H9 (cell line): Measurements from ENCODE around the gene GRAP2. TPM values are rescaled to one million over a fixed set of nuclear protein-coding genes. Genes with fewer than 3 reads are reported as not detected.

Experiments used
- DNase-seq: peaks from one replicate; pipeline ENCODE4 v3.0.0-alpha.2; 2017
- H2AFZ ChIP-seq: one replicate; pipeline ENCODE4 v1.6.1; 2013; ENCODE audit warnings: mild to moderate bottlenecking, low read length, control low read depth, moderate library complexity
- H2AK5ac ChIP-seq: 2 replicates; pipeline ENCODE4 v1.6.1; 2013; ENCODE audit warnings: low read length, control low read depth, mixed read lengths; ENCODE audit not compliant: insufficient read length
- H2BK120ac ChIP-seq: one replicate; pipeline ENCODE4 v1.6.1; 2013; ENCODE audit warnings: low read depth, mild to moderate bottlenecking, low read length, control low read depth, inconsistent platforms; ENCODE audit not compliant: poor library complexity, severe bottlenecking
- H2BK12ac ChIP-seq: 2 replicates; pipeline ENCODE4 v1.6.1; 2013; ENCODE audit warnings: low read length, control low read depth, mixed read lengths, low read depth; ENCODE audit not compliant: insufficient read length
- H2BK15ac ChIP-seq: 2 replicates; pipeline ENCODE4 v1.6.1; 2013; ENCODE audit warnings: low read depth, low read length, control low read depth
- H2BK20ac ChIP-seq: one replicate; pipeline ENCODE4 v1.6.1; 2013; ENCODE audit warnings: low read depth, mild to moderate bottlenecking, low read length, control low read depth, inconsistent platforms; ENCODE audit not compliant: poor library complexity, severe bottlenecking
- H2BK5ac ChIP-seq: 2 replicates; pipeline ENCODE4 v1.6.1; 2013; ENCODE audit warnings: low read length, control low read depth, mixed read lengths; ENCODE audit not compliant: insufficient read length
- H3K14ac ChIP-seq: 2 replicates; pipeline ENCODE4 v1.6.1; 2013; ENCODE audit warnings: low read length, control low read depth; ENCODE audit not compliant: insufficient read depth
- H3K18ac ChIP-seq: 2 replicates; pipeline ENCODE4 v1.6.1; 2013; ENCODE audit warnings: low read depth, mild to moderate bottlenecking, mixed read lengths, low read length, control low read depth; ENCODE audit not compliant: insufficient read length
- H3K23ac ChIP-seq: 2 replicates; pipeline ENCODE4 v1.6.1; 2013; ENCODE audit warnings: low read length, control low read depth, mixed read lengths, low read depth; ENCODE audit not compliant: insufficient read length
- H3K23me2 ChIP-seq: 2 replicates; pipeline ENCODE4 v1.6.1; 2013; ENCODE audit warnings: low read depth, mild to moderate bottlenecking, mixed read lengths, low read length, control low read depth; ENCODE audit not compliant: insufficient read length, poor library complexity, severe bottlenecking
- H3K27ac ChIP-seq: 2 replicates; pipeline ENCODE4 v1.5.1; 2013; ENCODE audit warnings: low read length, control low read depth, mixed read lengths, low read depth; ENCODE audit not compliant: insufficient read length
- H3K27me3 ChIP-seq: 2 replicates; pipeline ENCODE4 v1.6.1; 2013; ENCODE audit warnings: low read length, control low read depth, inconsistent platforms; ENCODE audit not compliant: insufficient read depth
- H3K4ac ChIP-seq: 2 replicates; pipeline ENCODE4 v1.6.1; 2013; ENCODE audit warnings: low read depth, mild to moderate bottlenecking, control low read depth, inconsistent platforms, low read length, moderate library complexity
- H3K4me1 ChIP-seq: 2 replicates; pipeline ENCODE4 v1.6.1; 2013; ENCODE audit warnings: low read length, control low read depth, inconsistent platforms; ENCODE audit not compliant: insufficient read depth
- H3K4me2 ChIP-seq: 2 replicates; pipeline ENCODE4 v1.6.1; 2013; ENCODE audit warnings: low read length, control low read depth, mixed read lengths; ENCODE audit not compliant: insufficient read length, insufficient read depth
- H3K56ac ChIP-seq: 2 replicates; pipeline ENCODE4 v1.6.1; 2013; ENCODE audit warnings: low read depth, mild to moderate bottlenecking, mixed read lengths, low read length, control low read depth; ENCODE audit not compliant: insufficient read length
- H3K79me1 ChIP-seq: 2 replicates; pipeline ENCODE4 v1.6.1; 2013; ENCODE audit warnings: low read depth, mild to moderate bottlenecking, moderate library complexity, low read length, control low read depth, inconsistent platforms; ENCODE audit not compliant: insufficient read depth, poor library complexity, severe bottlenecking
- H3K79me2 ChIP-seq: 2 replicates; pipeline ENCODE4 v1.6.1; 2013; ENCODE audit warnings: low read length, control low read depth, inconsistent platforms; ENCODE audit not compliant: insufficient read depth
- H3K9ac ChIP-seq: 2 replicates; pipeline ENCODE4 v1.6.1; 2013; ENCODE audit warnings: low read length, control low read depth, mixed read lengths; ENCODE audit not compliant: insufficient read length; ENCODE audit errors: extremely low read depth
- H3K9me3 ChIP-seq: one replicate; pipeline ENCODE4 v1.6.1; 2013; ENCODE audit warnings: low read depth, low read length, inconsistent platforms; ENCODE audit not compliant: control insufficient read depth
- H3T11ph ChIP-seq: one replicate; pipeline ENCODE4 v1.6.1; 2013; ENCODE audit warnings: mild to moderate bottlenecking, low read length, control low read depth, inconsistent platforms
- H4K20me1 ChIP-seq: one replicate; pipeline ENCODE4 v1.6.1; 2013; ENCODE audit not compliant: control insufficient read depth, insufficient read length, insufficient read depth
- H4K5ac ChIP-seq: 2 replicates; pipeline ENCODE4 v1.6.1; 2013; ENCODE audit warnings: low read depth, mild to moderate bottlenecking, mixed read lengths, low read length, control low read depth; ENCODE audit not compliant: insufficient read length
- H4K8ac ChIP-seq: replicated peaks from 2 replicates; pipeline ENCODE4 v1.6.1; 2013; ENCODE audit warnings: low read length, control low read depth, mixed read lengths, low read depth; ENCODE audit not compliant: insufficient read length
- H4K91ac ChIP-seq: 2 replicates; pipeline ENCODE4 v1.6.1; 2013; ENCODE audit warnings: low read depth, mild to moderate bottlenecking, moderate library complexity, mixed read lengths, low read length, control low read depth; ENCODE audit not compliant: insufficient read length
- H3K27ac Mint-ChIP-seq, 3 experiments: 2 replicates in 2 of 3; 3 replicates in 1 of 3; pipeline ENCODE4 v1.8.0; 2020 to 2021; ENCODE audit warnings: mixed read lengths in 3 of 3, mild to moderate bottlenecking in 1 of 3, moderate library complexity in 1 of 3
- H3K27me3 Mint-ChIP-seq: 2 replicates; pipeline ENCODE4 v1.8.0; 2021; ENCODE audit warnings: low read depth, mild to moderate bottlenecking, moderate library complexity, mixed read lengths
- H3K36me3 Mint-ChIP-seq, 3 experiments: 2 replicates in 2 of 3; 3 replicates in 1 of 3; pipeline ENCODE4 v1.8.0; 2020 to 2021; ENCODE audit warnings: low read depth in 3 of 3, mixed read lengths in 3 of 3; ENCODE audit not compliant: insufficient read depth in 1 of 3
- H3K4me1 Mint-ChIP-seq, 2 experiments: 2 replicates each; pipeline ENCODE4 v1.8.0; 2020; ENCODE audit warnings: mixed read lengths in 2 of 2
- H3K4me3 Mint-ChIP-seq, 2 experiments: 2 replicates in 1 of 2; 3 replicates in 1 of 2; pipeline ENCODE4 v1.8.0; 2020 to 2021; ENCODE audit warnings: mild to moderate bottlenecking in 2 of 2, mixed read lengths in 2 of 2, moderate library complexity in 1 of 2
- H3K9me3 Mint-ChIP-seq, 2 experiments: 2 replicates in 1 of 2; 3 replicates in 1 of 2; pipeline ENCODE4 v1.8.0; 2020; ENCODE audit warnings: mild to moderate bottlenecking in 2 of 2, mixed read lengths in 2 of 2, moderate library complexity in 1 of 2
- CTCF ChIP-seq: fragments of 200-600 bp; sonication (generic); conservative IDR thresholded peaks from 3 replicates; pipeline ENCODE4 v1.8.0; 2021; ENCODE audit warnings: antibody characterized with exemption, mild to moderate bottlenecking
- WGBS: extraction: QIAGEN DNeasy Blood & Tissue Kit; methylation state at CpG from one replicate; pipeline ENCODE4 v1.1.7; 2013; ENCODE audit warnings: missing lambda C conversion rate, low lambda C conversion rate, mixed read lengths; ENCODE audit not compliant: insufficient read length; ENCODE audit errors: extremely low coverage; 5-methylcytosine and 5-hydroxymethylcytosine counted together
- total RNA-seq: library from RNA; stranded (reverse); gene quantifications from 2 replicates; pipeline ENCODE4 v1.2.1, GENCODE V29; 2021

Gene GRAP2
- total RNA-seq, 1 experiment from 2014 or later = not detected

- Histone ChIP-seq H3K79me2 (no peaks in the 10 kb centered on the region), H3K27me3 (no peaks in the 10 kb centered on the region), H2AK5ac (no peak overlapping the region), H3K18ac (no peak overlapping the region), H3K23ac (no peak overlapping the region), H2BK20ac (no peak overlapping the region), H3K27ac (no peak overlapping the region), H3K23me2 (no peaks in the 10 kb centered on the region), H3K9ac (no peak overlapping the region), H2BK12ac (no peak overlapping the region), H3T11ph (no peak overlapping the region), H2BK15ac (no peak overlapping the region), H4K5ac (no peak overlapping the region), H3K9me3 (no peaks in the 10 kb centered on the region), H2BK5ac (no peak overlapping the region), H3K56ac (no peak overlapping the region), H3K4me1 (no peaks in the 10 kb centered on the region), H3K14ac (no peak overlapping the region), H3K4ac (no peak overlapping the region), H2BK120ac (no peak overlapping the region), H4K8ac (no peak overlapping the region), H2AFZ (no peak overlapping the region), H4K20me1 (no peaks in the 10 kb centered on the region), H4K91ac (no peak overlapping the region), H3K4me2 (no peak overlapping the region), H3K79me1 (no peaks in the 10 kb centered on the region)
- no peaks in the 10 kb centered on the region for H3K9me3 Mint-ChIP-seq
- no peaks in the 10 kb centered on the region for H3K36me3 Mint-ChIP-seq
- no peak overlapping the region for H3K27ac Mint-ChIP-seq
- WGBS = no CpG with 5 or more reads among the region's 6 CpGs
- no peaks in the 10 kb centered on the region for H3K4me1 Mint-ChIP-seq
- DNase-seq = no peak
- no peak overlapping the region for H3K4me3 Mint-ChIP-seq
- peaks cover 47% of the 10 kb centered on the region for H3K27me3 Mint-ChIP-seq
- TF ChIP-seq CTCF = no peak
These were observed 78.2 kb downstream of the GRAP2 start for GRCh38 chr22:39979048-39979447.
